GF-D8 (cell line): ENCODE measurements around the gene ZNF470.

ENCODE experiments used
- DNase-seq: peaks from one replicate; lab custom pipeline; 2025; lab: John Stamatoyannopoulos, UW

ZNF470 gene

GRCh38 chr19:56608274-56608964 lies 41.2 kb downstream of the ZNF470 start:
- DNase-seq: no peak

DNA sequence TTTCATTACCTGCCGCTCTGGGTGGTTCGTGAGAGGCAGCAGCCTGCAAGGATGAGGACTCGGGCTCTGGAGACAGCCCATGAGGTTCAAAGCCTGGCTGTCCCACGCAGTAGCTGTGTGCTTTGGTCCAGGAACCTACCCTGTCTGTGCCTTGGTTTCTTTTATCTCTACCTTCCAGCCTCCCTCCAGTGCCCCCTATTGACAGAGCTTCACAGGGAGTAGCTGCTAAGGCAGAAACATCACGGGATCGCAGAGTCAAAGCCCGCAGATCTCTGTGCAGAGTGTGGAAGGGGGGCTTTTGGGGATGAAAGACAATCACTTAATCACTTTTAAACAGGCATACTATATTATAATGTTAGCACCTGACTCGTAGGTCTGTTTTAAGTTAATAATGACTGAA lies 44.0 kb downstream of the ZNF470 start:
- DNase-seq: no peak

DNA sequence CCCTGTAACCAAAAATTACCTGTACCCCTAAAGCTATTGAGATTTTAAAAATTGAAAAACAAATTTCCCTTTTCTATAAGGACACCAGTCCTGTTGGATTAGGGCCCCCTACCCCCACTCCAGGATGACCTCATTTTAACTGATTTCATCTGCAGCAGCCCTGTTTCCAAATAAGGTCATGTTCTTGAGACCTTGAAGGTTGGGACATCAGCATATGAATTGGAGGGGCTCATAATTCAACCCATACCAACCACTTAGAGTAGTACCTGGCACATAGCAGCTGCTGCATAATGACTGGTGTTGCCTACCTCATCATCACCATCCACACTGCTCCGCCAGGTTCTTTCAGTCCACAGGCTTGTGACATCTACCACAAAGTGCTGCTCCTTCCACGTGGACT lies 45.5 kb downstream of the ZNF470 start:
- DNase-seq: no peak

DNA sequence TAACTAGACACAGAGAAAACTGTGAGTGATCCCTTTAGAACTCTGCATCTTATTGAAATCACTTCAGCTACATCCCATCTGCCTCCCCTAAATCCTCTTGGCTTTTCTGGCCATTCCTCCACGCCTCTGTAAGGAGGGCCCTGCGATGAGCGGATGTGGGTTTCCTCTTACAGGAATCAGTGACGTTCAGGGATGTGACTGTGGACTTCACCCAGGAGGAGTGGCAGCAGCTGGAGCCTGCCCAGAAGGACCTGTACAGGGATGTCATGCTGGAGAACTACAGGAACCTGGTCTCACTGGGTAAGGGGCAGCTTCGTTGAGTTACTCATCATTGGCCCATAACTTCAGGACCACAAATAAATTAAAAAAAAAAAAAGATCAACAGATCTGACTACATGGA lies 46.4 kb downstream of the ZNF470 start:
- DNase-seq: no peak

- DNase-seq: no peak
These were observed 50.3 kb downstream of the ZNF470 start for GRCh38 chr19:56617531-56617930.

DNA sequence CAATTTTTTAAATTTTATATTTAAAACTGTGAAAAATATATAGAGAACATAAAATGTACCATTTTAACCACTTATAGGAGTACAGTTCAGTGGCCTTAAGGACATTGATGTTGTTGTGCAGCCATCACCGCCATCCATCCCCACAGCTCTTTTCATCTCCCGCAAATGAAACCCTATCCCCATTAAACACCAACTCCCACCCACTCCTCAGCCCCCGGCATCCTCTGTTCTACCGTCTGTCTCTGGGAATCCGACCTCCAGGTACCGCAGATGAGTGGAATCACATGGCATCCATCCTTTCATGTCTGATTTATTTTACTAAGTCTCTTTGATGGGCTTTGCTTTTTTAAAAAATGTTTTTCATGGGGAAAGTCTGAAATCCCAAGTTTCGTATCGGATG lies 51.9 kb downstream of the ZNF470 start:
- no peak for DNase-seq

GRCh38 chr19:56622374-56622773 lies 55.1 kb downstream of the ZNF470 start:
- DNase-seq: no peak

- DNase-seq: no peak
These were observed 55.7 kb downstream of the ZNF470 start for GRCh38 chr19:56623006-56623405.

DNA sequence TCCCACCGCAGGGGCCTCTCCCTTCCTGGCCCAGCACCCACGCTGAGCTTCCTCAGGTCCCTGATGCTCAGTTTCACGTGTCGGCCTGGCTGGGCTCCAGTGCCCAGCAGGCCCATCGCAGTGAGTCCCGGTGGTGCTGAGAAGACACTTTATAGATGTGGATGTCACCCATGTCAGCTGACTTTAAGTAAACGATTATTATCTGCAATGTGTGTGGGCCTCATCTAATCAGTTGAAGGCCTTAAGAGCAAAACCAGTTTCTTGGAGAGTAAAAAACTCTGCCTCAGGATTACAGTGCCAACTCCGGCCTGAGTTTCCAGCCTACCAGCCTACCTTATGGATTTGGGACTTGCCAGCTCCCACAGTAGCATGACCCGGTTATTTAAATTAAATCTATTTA lies 58.4 kb downstream of the ZNF470 start:
- no peak for DNase-seq

GRCh38 chr19:56633021-56633420 lies 65.8 kb downstream of the ZNF470 start:
- no peak for DNase-seq

DNA sequence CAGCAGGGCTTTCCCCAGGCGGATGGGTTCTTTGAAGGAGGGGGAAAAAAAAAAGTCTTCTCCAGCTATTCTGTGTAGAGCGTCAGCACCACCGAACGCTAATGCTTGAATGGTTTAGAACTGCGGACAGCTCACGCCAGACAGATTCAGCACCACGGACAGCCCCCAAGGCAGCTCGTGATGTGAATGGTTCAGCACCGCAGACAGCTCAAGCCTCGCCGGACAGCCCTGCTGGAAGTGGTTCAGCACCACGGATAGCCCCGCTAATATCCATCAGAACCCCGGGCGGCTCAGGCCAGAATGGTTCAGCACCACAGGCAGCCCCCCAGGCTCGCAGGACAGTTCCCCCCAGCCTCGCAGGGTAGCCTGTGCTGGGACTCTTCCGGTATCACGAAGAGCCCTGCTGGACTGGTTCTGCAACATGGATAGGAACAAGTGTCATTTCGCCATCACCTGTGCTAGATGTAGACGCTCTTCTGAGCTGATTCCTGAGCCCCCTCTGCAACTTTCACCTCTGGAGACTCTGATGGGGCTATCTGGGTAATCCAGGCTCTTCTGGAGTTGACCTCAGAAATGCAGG lies 70.8 kb downstream of the ZNF470 start:
- DNase-seq: no peak
